Common myeloid progenitor, CD34-positive (primary cell): Measurements from ENCODE around the gene MT2A.

ENCODE experiments used
- CTCF ChIA-PET: fragments of 350-600 bp; sonication (Branson Sonifier 250); formaldehyde crosslinking; loops from one replicate; lab custom pipeline; 2021; ENCODE audit warnings: antibody characterized with exemption; lab: Charles Lee
- POLR2A ChIA-PET: fragments of 350-600 bp; sonication (Branson Sonifier 250); formaldehyde crosslinking; loops from one replicate; lab custom pipeline; 2021; ENCODE audit warnings: antibody characterized with exemption; lab: Charles Lee
- DNase-seq, 3 donors: peaks; one replicate each; pipeline versions ENCODE4 v3.0.0 to v3.0.0-alpha.2; 2013
- H3K27ac ChIP-seq, 2 experiments: 1 replicate in 1 of 2; 2 replicates in 1 of 2; pipeline ENCODE4 v1.7.0; 2013; ENCODE audit warnings: inconsistent platforms in 2 of 2, low read length in 2 of 2, mild to moderate bottlenecking in 2 of 2, low read depth in 1 of 2, moderate library complexity in 1 of 2; ENCODE audit not compliant: severe bottlenecking in 2 of 2, insufficient read depth in 1 of 2, poor library complexity in 1 of 2
- H3K27me3 ChIP-seq, 5 experiments: replicated peaks in 2 of 5; 1 replicate in 3 of 5; 2 replicates in 2 of 5; pipeline versions ENCODE4 v1.6.1 to v1.7.0; 2013; ENCODE audit warnings: low read length in 4 of 5, mild to moderate bottlenecking in 2 of 5, moderate library complexity in 2 of 5, inconsistent platforms in 1 of 5; ENCODE audit not compliant: insufficient read depth in 5 of 5, control insufficient read depth in 4 of 5
- H3K36me3 ChIP-seq, 4 experiments: 1 replicate in 2 of 4; 2 replicates in 2 of 4; pipeline versions ENCODE4 v1.6.1 to v1.7.0; 2013; ENCODE audit warnings: low read length in 3 of 4, control low read depth in 1 of 4, mild to moderate bottlenecking in 1 of 4; ENCODE audit not compliant: control insufficient read depth in 4 of 4, insufficient read depth in 4 of 4
- H3K4me1 ChIP-seq, 4 experiments: 1 replicate in 3 of 4; 2 replicates in 1 of 4; pipeline versions ENCODE4 v1.6.1 to v1.7.1; 2013; ENCODE audit warnings: low read length in 3 of 4, mild to moderate bottlenecking in 3 of 4, control low read depth in 1 of 4, inconsistent platforms in 1 of 4, moderate library complexity in 1 of 4; ENCODE audit not compliant: control insufficient read depth in 4 of 4, insufficient read depth in 4 of 4; ENCODE audit errors: control extremely low read depth in 1 of 4
- H3K4me3 ChIP-seq, 7 experiments: 1 replicate in 4 of 7; 2 replicates in 3 of 7; pipeline versions ENCODE4 v1.5.1 to v1.7.0; 2013; ENCODE audit warnings: mild to moderate bottlenecking in 7 of 7, low read length in 6 of 7, moderate library complexity in 6 of 7, inconsistent platforms in 2 of 7, low read depth in 2 of 7, control low read depth in 1 of 7; ENCODE audit not compliant: insufficient read depth in 4 of 7, control insufficient read depth in 1 of 7; ENCODE audit errors: extremely low read depth in 1 of 7
- H3K9me3 ChIP-seq, 5 experiments: 1 replicate in 4 of 5; 2 replicates in 1 of 5; pipeline versions ENCODE4 v1.6.1 to v1.7.1; 2013; ENCODE audit warnings: low read length in 4 of 5, mild to moderate bottlenecking in 2 of 5, inconsistent platforms in 1 of 5, low read depth in 1 of 5, moderate library complexity in 1 of 5; ENCODE audit not compliant: control insufficient read depth in 4 of 5, insufficient read depth in 2 of 5; ENCODE audit errors: control extremely low read depth in 1 of 5
- WGBS: methylation state at CpG from one replicate; pipeline ENCODE4 v1.1.5; 2013; ENCODE audit not compliant: insufficient coverage; 5-methylcytosine and 5-hydroxymethylcytosine counted together

Gene MT2A

DNA sequence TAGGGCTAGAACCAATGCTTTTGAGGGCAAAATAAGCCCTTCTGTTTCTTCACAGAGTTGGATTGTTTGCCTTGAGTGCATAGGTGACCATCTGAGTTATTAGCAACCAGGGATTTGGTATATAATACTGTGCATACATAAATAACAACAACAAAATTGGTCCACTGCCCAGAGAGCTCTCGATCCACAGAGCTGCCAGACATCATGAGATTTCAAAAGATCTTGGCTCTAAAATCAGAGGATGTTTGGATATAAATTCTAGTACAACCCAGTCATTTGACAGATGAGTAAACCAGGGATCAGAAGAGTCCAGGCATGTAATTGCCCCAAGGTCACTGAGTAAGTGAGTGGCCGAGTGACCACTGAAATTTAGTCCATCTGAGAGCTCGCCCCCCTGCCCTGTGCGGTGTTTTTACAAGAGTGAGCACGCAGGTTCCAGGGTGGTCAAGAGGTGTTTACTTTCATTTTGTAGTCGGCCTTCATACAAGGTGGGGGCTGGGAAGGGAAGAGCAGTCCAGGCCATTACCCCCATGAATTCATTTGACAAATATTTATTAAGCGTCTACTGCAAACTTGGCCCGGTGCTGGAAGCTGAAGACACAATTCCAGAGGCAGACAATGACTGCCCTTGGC lies 1.8 kb upstream of the MT2A start:
- H3K9me3 ChIP-seq, result no peaks in the 10 kb centered on the region
- WGBS, result 96% methylated on average over 6 of the region's 8 CpGs
- peaks cover 7 to 36% (median 33%) of the 10 kb centered on the region in 4 experiments for H3K4me1 ChIP-seq

DNA sequence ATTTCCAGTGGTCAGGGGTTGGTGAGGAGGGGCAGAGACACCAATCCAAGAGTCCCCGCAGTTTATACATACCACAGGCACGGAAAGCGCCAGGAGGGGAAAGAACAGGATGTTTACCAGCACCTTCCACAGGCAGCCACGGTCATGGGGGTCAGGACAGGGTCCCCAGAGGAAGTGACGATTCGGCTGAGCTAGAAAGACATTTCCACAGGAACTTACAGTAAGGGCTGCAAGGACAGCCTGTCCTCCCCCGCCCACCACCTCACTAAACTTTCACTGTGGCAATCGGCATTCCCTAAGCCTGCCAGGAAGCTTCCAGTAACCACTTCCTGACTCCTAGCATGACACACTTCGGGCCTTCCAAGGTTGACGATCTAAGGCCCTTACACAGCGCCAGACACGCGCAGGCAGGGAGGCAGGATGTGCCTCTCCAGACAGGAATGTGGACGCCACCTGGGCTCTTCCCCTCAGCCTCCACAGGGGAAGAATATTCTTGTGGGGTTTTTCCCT lies 1.2 kb upstream of the MT2A start:
- peak in 1 of 3 donors; percentile 46 for DNase-seq
- Histone ChIP-seq H3K27me3 (peaks cover 0 to 4% (median 0%) of the 10 kb centered on the region in 5 experiments), H3K4me1 (peaks cover 7 to 36% (median 33%) of the 10 kb centered on the region in 4 experiments), H3K27ac (no peak overlapping the region), H3K9me3 (no peaks in the 10 kb centered on the region), H3K4me3 (peak overlapping the region in 1 of 7 experiments; percentile 8), H3K36me3 (no peaks in the 10 kb centered on the region)
- WGBS, result 54% methylated on average over 11 of the region's 14 CpGs
- ChIA-PET CTCF (interaction anchor here (0.8 to 7.7 kb wide), 9 partner anchors 15 to 95 kb away, joined by 3 to 53 read pairs (median 3); no protein-coding TSS in a partner anchor), POLR2A (no interaction called here)

More for the DNA sequence above, 1.8 kb upstream of the MT2A start:
- Histone ChIP-seq H3K36me3 (no peaks in the 10 kb centered on the region), H3K27ac (no peak overlapping the region), H3K27me3 (peaks cover 0 to 6% (median 2%) of the 10 kb centered on the region in 5 experiments), H3K4me3 (no peak overlapping the region)
- DNase-seq, result no peak
- ChIA-PET CTCF (interaction anchor here (0.8 to 7.7 kb wide), 10 partner anchors 14 to 244 kb away, joined by 3 to 53 read pairs (median 3); no protein-coding TSS in a partner anchor), POLR2A (no interaction called here)

DNA sequence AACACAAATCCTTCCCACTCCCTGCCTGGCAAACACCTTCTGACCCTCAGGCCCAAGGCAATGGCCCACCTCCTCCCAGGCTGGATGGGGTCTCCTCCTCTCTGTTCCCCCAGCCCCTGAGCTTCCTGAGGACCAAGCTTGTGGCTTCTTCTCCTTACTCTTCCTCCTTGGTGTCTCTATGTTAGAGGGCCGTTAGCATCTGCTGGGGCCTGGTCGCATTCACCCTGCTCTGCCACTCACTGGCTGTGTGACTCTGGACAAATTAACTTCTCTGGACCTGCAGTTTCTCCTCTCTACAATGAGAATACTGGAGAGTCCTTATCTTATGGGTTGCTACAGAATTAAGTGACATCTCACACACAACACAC lies 725 bp upstream of the MT2A start:
- WGBS, result no CpG with 5 or more reads among the region's 2 CpGs
- peaks cover 7 to 36% (median 33%) of the 10 kb centered on the region in 4 experiments for H3K4me1 ChIP-seq
- CTCF ChIA-PET, result interaction anchor here (1.2 to 7.7 kb wide), 6 partner anchors 15 to 94 kb away, joined by 3 to 41 read pairs (median 4); no protein-coding TSS in a partner anchor
- peaks cover 0 to 4% (median 0%) of the 10 kb centered on the region in 5 experiments for H3K27me3 ChIP-seq
- DNase-seq, result no peak
- POLR2A ChIA-PET, result no interaction called here
- H3K4me3 ChIP-seq, result peak overlapping the region in 4 of 7 experiments; percentile 78 to 94 (median 82)
- no peaks in the 10 kb centered on the region for H3K9me3 ChIP-seq
- no peaks in the 10 kb centered on the region for H3K36me3 ChIP-seq
- peak overlapping the region in 1 of 2 experiments; percentile 50 for H3K27ac ChIP-seq

DNA sequence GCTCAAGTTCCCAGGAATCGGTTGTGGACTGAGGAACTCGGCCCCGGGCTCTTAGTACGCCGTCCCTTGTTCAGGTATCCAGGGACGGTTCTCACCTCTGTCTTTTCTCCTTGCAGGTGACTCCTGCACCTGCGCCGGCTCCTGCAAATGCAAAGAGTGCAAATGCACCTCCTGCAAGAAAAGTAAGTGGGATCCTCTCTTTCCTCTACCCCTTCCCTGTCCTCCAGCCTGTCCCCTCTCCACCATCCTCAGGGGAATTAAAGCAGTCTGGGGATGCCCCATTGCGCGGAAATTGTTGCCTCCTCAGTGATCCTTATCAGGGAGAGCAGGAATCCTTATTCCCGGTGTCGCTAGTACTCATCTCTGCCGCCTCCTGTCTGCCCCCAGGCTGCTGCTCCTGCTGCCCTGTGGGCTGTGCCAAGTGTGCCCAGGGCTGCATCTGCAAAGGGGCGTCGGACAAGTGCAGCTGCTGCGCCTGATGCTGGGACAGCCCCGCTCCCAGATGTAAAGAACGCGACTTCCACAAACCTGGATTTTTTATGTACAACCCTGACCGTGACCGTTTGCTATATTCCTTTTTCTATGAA lies 585 bp downstream of the MT2A start:
- no peaks in the 10 kb centered on the region for H3K36me3 ChIP-seq
- peaks cover 0 to 4% (median 0%) of the 10 kb centered on the region in 5 experiments for H3K27me3 ChIP-seq
- peaks cover 7 to 36% (median 33%) of the 10 kb centered on the region in 4 experiments for H3K4me1 ChIP-seq
- ChIA-PET POLR2A (interaction anchor here (0.7 kb wide), 1 partner anchor 21 kb away, joined by 3 read pairs; no protein-coding TSS in a partner anchor), CTCF (interaction anchor here (1.0 to 7.7 kb wide), 5 partner anchors 15 to 93 kb away, joined by 3 to 41 read pairs (median 5); no protein-coding TSS in a partner anchor)
- no peaks in the 10 kb centered on the region for H3K9me3 ChIP-seq
- peak overlapping the region; percentile 43 to 94 (median 80) for H3K4me3 ChIP-seq
- under 1% methylated on average over 18 of the region's 21 CpGs for WGBS
- no peak for DNase-seq
- H3K27ac ChIP-seq, result peak overlapping the region in 1 of 2 experiments; percentile 70

DNA sequence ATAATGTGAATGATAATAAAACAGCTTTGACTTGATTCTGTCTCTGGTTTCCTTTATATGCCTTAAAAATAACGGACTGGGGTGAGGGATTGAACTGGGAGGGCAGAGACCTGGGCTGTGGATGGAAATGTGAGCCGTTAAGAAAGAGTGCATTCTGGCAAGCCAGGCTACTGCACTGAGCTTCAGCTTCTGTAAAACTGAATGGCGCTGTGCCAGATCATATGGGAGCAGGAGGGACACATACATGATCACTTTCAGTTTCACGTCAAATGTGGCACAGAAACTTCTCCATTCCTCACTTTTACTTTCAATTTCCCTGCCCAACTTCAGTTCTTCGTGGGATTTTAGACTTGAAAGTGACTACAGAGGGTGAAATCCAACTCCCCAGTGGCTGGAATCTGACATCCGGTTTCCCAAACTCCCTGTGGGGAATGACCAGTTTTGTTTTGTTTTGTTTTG lies 1.1 kb downstream of the MT2A start:
- Histone ChIP-seq H3K4me1 (peaks cover 7 to 36% (median 33%) of the 10 kb centered on the region in 4 experiments), H3K9me3 (no peaks in the 10 kb centered on the region), H3K36me3 (no peaks in the 10 kb centered on the region), H3K27me3 (peaks cover 0 to 4% (median 0%) of the 10 kb centered on the region in 5 experiments), H3K27ac (peak overlapping the region in 1 of 2 experiments; percentile 70), H3K4me3 (peak overlapping the region in 6 of 7 experiments; percentile 66 to 94 (median 82))
- WGBS, result 0% methylated on average over 2 of the region's 6 CpGs
- ChIA-PET CTCF (interaction anchor here (1.5 to 7.7 kb wide), 2 partner anchors 14 to 92 kb away, joined by 5 to 41 read pairs; no protein-coding TSS in a partner anchor), POLR2A (no interaction called here)
- peak; percentile 96 to 99 (median 98) for DNase-seq

DNA sequence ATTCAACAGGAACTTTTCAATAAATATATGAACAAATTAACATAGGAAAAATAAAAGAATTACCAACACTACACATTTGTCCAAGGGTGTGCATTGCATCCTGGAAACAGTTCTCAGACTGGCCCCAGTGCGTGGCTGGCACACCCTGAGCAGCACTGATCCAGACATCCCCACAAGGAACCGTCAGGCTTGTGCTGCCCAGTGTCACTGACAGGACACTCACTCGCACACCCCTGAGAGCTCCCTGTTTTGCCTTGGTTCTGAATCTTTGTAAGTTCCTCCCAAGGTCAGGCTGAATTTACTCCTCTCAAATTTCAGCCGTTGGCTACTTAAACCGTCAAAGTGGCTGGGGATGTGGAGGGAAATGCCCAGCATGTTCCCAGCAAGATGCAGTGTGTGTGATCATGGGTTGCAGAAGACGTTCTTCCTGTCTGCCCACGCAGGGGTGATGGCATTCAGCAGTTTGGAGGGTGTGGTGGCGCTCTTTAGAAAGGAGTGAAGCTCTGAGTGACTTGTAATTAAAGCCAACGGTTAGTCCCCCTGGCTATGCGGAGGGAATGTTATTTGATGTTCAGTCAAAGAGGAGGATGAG lies 1.7 kb downstream of the MT2A start:
- H3K9me3 ChIP-seq, result no peaks in the 10 kb centered on the region
- CTCF ChIA-PET, result interaction anchor here (1.0 to 7.7 kb wide), 4 partner anchors 9 to 92 kb away, joined by 4 to 41 read pairs (median 12); no protein-coding TSS in a partner anchor
- peaks cover 0 to 4% (median 0%) of the 10 kb centered on the region in 5 experiments for H3K27me3 ChIP-seq
- H3K4me1 ChIP-seq, result peaks cover 7 to 36% (median 33%) of the 10 kb centered on the region in 4 experiments
- 67% methylated on average over 9 of the region's 10 CpGs for WGBS
- H3K4me3 ChIP-seq, result peak overlapping the region in 6 of 7 experiments; percentile 66 to 94 (median 82)
- peak overlapping the region in 1 of 2 experiments; percentile 70 for H3K27ac ChIP-seq
- peak in 2 of 3 donors; percentile 44 to 49 for DNase-seq
- POLR2A ChIA-PET, result no interaction called here
- H3K36me3 ChIP-seq, result no peaks in the 10 kb centered on the region
